ENCODE measurements around the gene TRPM2. TPM values are rescaled to one million over a fixed set of nuclear protein-coding genes. Genes with fewer than 3 reads are reported as not detected.

The TRPM2 gene
- total RNA-seq, 4 donors from 2014 or later: 1.1 to 27.2 (median 3.3) TPM

DNA sequence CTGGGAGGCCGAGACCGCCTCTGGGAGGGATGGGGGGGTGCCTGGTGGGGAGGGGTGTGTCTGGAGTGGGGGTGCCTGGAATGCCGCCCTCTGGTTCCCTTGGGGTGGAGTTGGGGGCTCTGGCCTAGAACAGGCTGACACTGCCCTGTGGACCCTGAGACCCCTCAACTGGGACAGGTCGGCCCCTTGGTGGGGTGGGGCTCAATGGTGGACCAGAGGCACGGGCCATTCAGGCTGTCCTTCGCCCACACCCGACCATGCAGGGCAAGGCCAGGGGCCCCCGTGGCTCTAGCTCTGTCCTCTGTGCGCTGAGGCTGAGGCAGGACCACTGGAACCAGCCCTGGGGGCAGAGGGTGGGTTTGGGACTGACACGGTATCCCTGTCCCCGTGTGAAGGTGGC is 38.9 kb upstream of the TRPM2 start:
- Histone ChIP-seq H3K27me3 (no peaks in the 10 kb centered on the region), H3K4me3 (no peak overlapping the region), H3K4me1 (no peaks in the 10 kb centered on the region), H3K36me3 (peaks cover 0 to 99% (median 0%) of the 10 kb centered on the region in 3 donors), H3K9me3 (no peaks in the 10 kb centered on the region), H3K27ac (no peak overlapping the region)
- no peak for DNase-seq
- no peak for TF ChIP-seq POLR2A (IDR thresholded peaks at IDR 0.05)
- no peak for TF ChIP-seq CTCF (IDR thresholded peaks at IDR 0.05)

DNA sequence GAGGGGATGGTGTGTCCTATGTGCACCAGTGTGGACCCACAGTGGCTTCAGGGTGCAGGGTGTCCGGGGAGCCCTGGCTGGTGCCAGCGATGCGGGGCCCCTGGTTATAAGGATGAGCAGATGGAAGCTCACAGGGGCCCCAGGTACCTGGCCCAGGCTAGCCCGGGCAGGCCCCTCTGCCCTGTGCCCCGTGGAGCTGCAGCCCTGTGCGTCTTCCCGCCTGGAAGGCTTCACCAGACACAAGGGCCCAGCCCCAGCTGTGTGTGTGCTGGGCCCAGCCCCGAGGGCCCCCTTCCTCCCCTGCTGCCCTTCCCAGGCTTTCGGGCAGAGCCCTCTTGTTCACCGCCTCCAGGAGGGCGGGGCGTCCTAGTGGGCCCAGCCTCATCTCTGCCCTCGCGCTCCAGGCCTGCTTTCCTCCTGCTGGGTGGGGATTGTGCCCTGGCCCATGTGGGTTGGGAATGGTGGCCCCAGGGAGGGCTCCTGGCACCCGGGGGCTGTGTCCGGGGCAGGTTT is 37.7 kb upstream of the TRPM2 start:
- no peak for DNase-seq
- H3K4me3 ChIP-seq: no peak overlapping the region
- no peaks in the 10 kb centered on the region for H3K9me3 ChIP-seq
- no peak overlapping the region for H3K27ac ChIP-seq
- no peaks in the 10 kb centered on the region for H3K27me3 ChIP-seq
- H3K36me3 ChIP-seq: peaks cover 0 to 99% (median 0%) of the 10 kb centered on the region in 3 donors
- no peak for TF ChIP-seq POLR2A (IDR thresholded peaks at IDR 0.05)
- no peak for TF ChIP-seq CTCF (IDR thresholded peaks at IDR 0.05)
- H3K4me1 ChIP-seq: no peaks in the 10 kb centered on the region

DNA sequence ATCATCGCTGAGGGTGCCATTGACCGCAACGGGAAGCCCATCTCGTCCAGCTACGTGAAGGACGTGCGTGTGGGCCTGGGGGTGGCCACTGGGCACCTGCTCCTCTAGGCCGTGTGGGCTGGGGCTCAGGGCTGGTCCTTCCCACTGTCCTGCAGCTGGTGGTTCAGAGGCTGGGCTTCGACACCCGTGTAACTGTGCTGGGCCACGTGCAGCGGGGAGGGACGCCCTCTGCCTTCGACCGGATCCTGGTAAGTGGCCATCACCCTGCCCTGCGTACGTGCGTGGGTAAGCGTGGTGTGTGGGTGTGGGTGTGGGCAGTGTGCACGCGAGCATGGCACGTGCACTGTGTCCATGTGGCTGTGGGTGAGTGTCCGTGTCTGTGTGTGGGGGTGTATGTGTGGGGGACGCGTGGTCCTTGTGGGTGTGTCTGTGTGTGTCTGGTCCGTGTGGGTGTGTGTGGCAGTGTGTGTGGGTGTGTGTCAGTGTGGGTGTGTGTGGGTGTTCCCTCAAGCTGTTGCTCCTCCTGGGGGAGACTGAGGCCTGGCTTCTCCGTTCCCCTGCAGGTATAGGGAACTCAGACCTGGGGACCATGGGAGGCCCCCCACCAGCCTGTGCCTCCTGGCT is 37.0 kb upstream of the TRPM2 start:
- TF ChIP-seq CTCF (IDR thresholded peaks at IDR 0.05) (no peak), POLR2A (IDR thresholded peaks at IDR 0.05) (no peak)
- H3K27me3 ChIP-seq: no peaks in the 10 kb centered on the region
- no peak overlapping the region for H3K27ac ChIP-seq
- no peaks in the 10 kb centered on the region for H3K4me1 ChIP-seq
- H3K4me3 ChIP-seq: no peak overlapping the region
- H3K9me3 ChIP-seq: no peaks in the 10 kb centered on the region
- peaks cover 0 to 99% (median 0%) of the 10 kb centered on the region in 3 donors for H3K36me3 ChIP-seq
- no peak for DNase-seq

- no peaks in the 10 kb centered on the region for H3K4me1 ChIP-seq
- peaks cover 0 to 99% (median 0%) of the 10 kb centered on the region in 3 donors for H3K36me3 ChIP-seq
- no peaks in the 10 kb centered on the region for H3K9me3 ChIP-seq
- no peaks in the 10 kb centered on the region for H3K27me3 ChIP-seq
- DNase-seq: no peak
- no peak overlapping the region for H3K4me3 ChIP-seq
- H3K27ac ChIP-seq: no peak overlapping the region
- no peak for TF ChIP-seq CTCF (IDR thresholded peaks at IDR 0.05)
- no peak for TF ChIP-seq POLR2A (IDR thresholded peaks at IDR 0.05)
These were observed 36.1 kb upstream of the TRPM2 start for GRCh38 chr21:44317241-44317782.

- no peak overlapping the region for H3K27ac ChIP-seq
- H3K27me3 ChIP-seq: no peaks in the 10 kb centered on the region
- no peak overlapping the region for H3K4me3 ChIP-seq
- no peak for DNase-seq
- H3K36me3 ChIP-seq: peaks cover 0 to 99% (median 0%) of the 10 kb centered on the region in 3 donors
- TF ChIP-seq CTCF (IDR thresholded peaks at IDR 0.05): no peak
- no peak for TF ChIP-seq POLR2A (IDR thresholded peaks at IDR 0.05)
- no peaks in the 10 kb centered on the region for H3K4me1 ChIP-seq
- no peaks in the 10 kb centered on the region for H3K9me3 ChIP-seq
These were observed 35.5 kb upstream of the TRPM2 start for GRCh38 chr21:44317871-44318270.

Measured in Peyer's patch (tissue), 4 donors.